Central memory CD8-positive, alpha-beta T cell (primary cell): Measurements from ENCODE around the gene NOTO.

Source experiments
- ATAC-seq: fragments of 150-1000 bp; cut with Tn5 transposase; replicated peaks from 2 replicates; pipeline ENCODE4 v1.10.0; 2022; ENCODE audit warnings: mild to moderate bottlenecking, moderate FRiP score, moderate number of reproducible peaks; ENCODE audit not compliant: poor library complexity, severe bottlenecking; ENCODE audit errors: extremely low read depth
- DNase-seq, 2 donors: peaks; one replicate each; pipeline ENCODE4 v3.0.0; 2021; ENCODE audit warnings: low spot score in 2 of 2
- H3K27ac Mint-ChIP-seq: one replicate; pipeline ENCODE4 v1.8.0; 2022; ENCODE audit warnings: low read depth, mild to moderate bottlenecking, moderate library complexity, mixed read lengths
- H3K27me3 Mint-ChIP-seq: one replicate; pipeline ENCODE4 v1.8.0; 2022; ENCODE audit warnings: mixed read lengths
- H3K36me3 Mint-ChIP-seq: one replicate; pipeline ENCODE4 v1.8.0; 2022; ENCODE audit warnings: mild to moderate bottlenecking, moderate library complexity, mixed read lengths; ENCODE audit not compliant: insufficient read depth
- H3K4me1 Mint-ChIP-seq: one replicate; pipeline ENCODE4 v1.8.0; 2022; ENCODE audit warnings: mixed read lengths
- H3K4me3 Mint-ChIP-seq: one replicate; pipeline ENCODE4 v1.8.0; 2022; ENCODE audit warnings: mild to moderate bottlenecking, moderate library complexity, mixed read lengths
- H3K9me3 Mint-ChIP-seq: one replicate; pipeline ENCODE4 v1.8.0; 2022; ENCODE audit warnings: mixed read lengths

NOTO gene

DNA sequence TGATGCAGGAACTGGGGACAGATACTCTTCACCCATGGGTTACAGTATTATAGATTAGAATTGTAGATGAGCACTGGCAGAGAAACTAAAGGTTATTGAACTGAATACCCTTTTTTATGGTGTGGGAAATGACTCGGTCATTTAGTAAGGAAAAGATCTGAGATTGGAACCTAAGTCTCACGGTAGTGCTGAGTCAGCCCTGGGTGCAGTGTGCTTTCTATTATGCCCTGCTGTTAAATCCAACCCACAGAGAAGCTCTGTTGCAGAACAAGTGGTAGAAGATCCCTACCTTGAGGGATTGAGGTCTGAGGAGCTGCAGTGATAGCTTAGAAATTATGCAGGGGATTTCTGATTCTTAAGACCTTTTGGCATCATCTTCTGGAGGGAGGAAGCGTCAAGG, 44.5 kb downstream of the NOTO start:
- H3K4me3 Mint-ChIP-seq: no peak overlapping the region
- ATAC-seq (no peak), DNase-seq (no peak)
- H3K27me3 Mint-ChIP-seq: no peaks in the 10 kb centered on the region
- H3K4me1 Mint-ChIP-seq: peaks cover 22% of the 10 kb centered on the region
- no peak overlapping the region for H3K27ac Mint-ChIP-seq
- H3K9me3 Mint-ChIP-seq: no peaks in the 10 kb centered on the region
- H3K36me3 Mint-ChIP-seq: peaks cover 79% of the 10 kb centered on the region

- no peaks in the 10 kb centered on the region for H3K9me3 Mint-ChIP-seq
- H3K27ac Mint-ChIP-seq: peak overlapping the region; percentile 42
- no peak for DNase-seq
- H3K4me1 Mint-ChIP-seq: peaks cover 16% of the 10 kb centered on the region
- H3K36me3 Mint-ChIP-seq: peaks cover 66% of the 10 kb centered on the region
- H3K4me3 Mint-ChIP-seq: no peak overlapping the region
- no peaks in the 10 kb centered on the region for H3K27me3 Mint-ChIP-seq
- no peak for ATAC-seq
Measured at GRCh38 chr2:73249636-73250035, 47.3 kb downstream of the NOTO start.

GRCh38 chr2:73250872-73251846, 48.8 kb downstream of the NOTO start:
- Mint-ChIP-seq H3K4me1 (peaks cover 9% of the 10 kb centered on the region), H3K27ac (no peak overlapping the region), H3K27me3 (no peaks in the 10 kb centered on the region), H3K36me3 (peaks cover 53% of the 10 kb centered on the region), H3K4me3 (no peak overlapping the region), H3K9me3 (no peaks in the 10 kb centered on the region)
- no peak for DNase-seq
- ATAC-seq: no peak

- H3K36me3 Mint-ChIP-seq: peaks cover 45% of the 10 kb centered on the region
- no peaks in the 10 kb centered on the region for H3K27me3 Mint-ChIP-seq
Measured at GRCh38 chr2:73252238-73253027, 50.1 kb downstream of the NOTO start.

GRCh38 chr2:73253400-73253799, 51.0 kb downstream of the NOTO start:
- peaks cover 36% of the 10 kb centered on the region for H3K36me3 Mint-ChIP-seq
- DNase-seq (no peak), ATAC-seq (no peak)
- no peaks in the 10 kb centered on the region for H3K27me3 Mint-ChIP-seq
- no peaks in the 10 kb centered on the region for H3K9me3 Mint-ChIP-seq
- H3K4me3 Mint-ChIP-seq: no peak overlapping the region
- no peaks in the 10 kb centered on the region for H3K4me1 Mint-ChIP-seq
- no peak overlapping the region for H3K27ac Mint-ChIP-seq

More at GRCh38 chr2:73252238-73253027, 50.1 kb downstream of the NOTO start:
- Mint-ChIP-seq H3K4me3 (no peak overlapping the region), H3K9me3 (no peaks in the 10 kb centered on the region), H3K27ac (no peak overlapping the region), H3K4me1 (no peaks in the 10 kb centered on the region)
- no peak for DNase-seq
- ATAC-seq: no peak

GRCh38 chr2:73253901-73254300, 51.5 kb downstream of the NOTO start:
- no peak for DNase-seq
- H3K27ac Mint-ChIP-seq: no peak overlapping the region
- no peak for ATAC-seq
- no peaks in the 10 kb centered on the region for H3K4me1 Mint-ChIP-seq
- no peaks in the 10 kb centered on the region for H3K27me3 Mint-ChIP-seq
- no peak overlapping the region for H3K4me3 Mint-ChIP-seq
- no peaks in the 10 kb centered on the region for H3K9me3 Mint-ChIP-seq
- peaks cover 31% of the 10 kb centered on the region for H3K36me3 Mint-ChIP-seq

- Mint-ChIP-seq H3K4me3 (no peak overlapping the region), H3K9me3 (no peaks in the 10 kb centered on the region), H3K27ac (no peak overlapping the region), H3K4me1 (no peaks in the 10 kb centered on the region), H3K36me3 (peaks cover 25% of the 10 kb centered on the region), H3K27me3 (no peaks in the 10 kb centered on the region)
- no peak for ATAC-seq
- DNase-seq: no peak
Measured at GRCh38 chr2:73254343-73255006, 52.1 kb downstream of the NOTO start.

DNA sequence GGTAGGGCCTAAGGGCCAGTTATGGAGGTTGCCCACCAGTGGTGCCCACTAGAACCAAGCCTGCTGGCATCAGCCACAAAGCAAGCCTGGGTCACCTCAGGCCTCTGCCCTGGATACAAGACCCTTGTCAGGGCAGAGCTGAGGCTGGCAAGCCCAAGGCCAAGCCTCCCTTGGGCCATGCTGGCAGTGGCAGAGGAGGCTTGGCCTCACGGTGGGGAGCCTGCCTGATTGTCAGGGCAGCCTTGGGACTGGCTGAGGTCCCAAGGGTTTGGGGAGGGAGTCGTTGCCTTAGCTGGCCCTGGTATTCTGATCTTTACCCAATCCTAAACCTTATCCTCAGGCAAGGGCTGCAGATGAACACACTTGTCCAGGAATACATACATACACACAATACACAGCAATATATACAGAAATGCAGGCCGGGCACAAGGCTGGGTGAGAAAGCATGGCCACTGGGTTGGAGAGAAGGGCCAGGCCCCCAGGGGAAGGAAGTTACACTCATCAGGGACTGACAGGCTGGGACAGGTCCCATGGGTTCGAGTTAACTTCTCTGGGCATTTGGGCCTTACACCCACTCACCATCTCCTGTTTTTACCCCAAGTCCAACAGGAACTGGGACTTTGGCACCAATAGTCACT, 52.8 kb downstream of the NOTO start:
- Mint-ChIP-seq H3K4me1 (no peaks in the 10 kb centered on the region), H3K4me3 (no peak overlapping the region), H3K27me3 (no peaks in the 10 kb centered on the region), H3K9me3 (no peaks in the 10 kb centered on the region), H3K27ac (no peak overlapping the region), H3K36me3 (peaks cover 22% of the 10 kb centered on the region)
- ATAC-seq (no peak), DNase-seq (no peak)

- DNase-seq (no peak), ATAC-seq (no peak)
- H3K27me3 Mint-ChIP-seq: no peaks in the 10 kb centered on the region
- H3K36me3 Mint-ChIP-seq: peaks cover 12% of the 10 kb centered on the region
- no peak overlapping the region for H3K4me3 Mint-ChIP-seq
- H3K4me1 Mint-ChIP-seq: no peaks in the 10 kb centered on the region
- no peak overlapping the region for H3K27ac Mint-ChIP-seq
- H3K9me3 Mint-ChIP-seq: no peaks in the 10 kb centered on the region
Measured at GRCh38 chr2:73255907-73256617, 53.7 kb downstream of the NOTO start.

DNA sequence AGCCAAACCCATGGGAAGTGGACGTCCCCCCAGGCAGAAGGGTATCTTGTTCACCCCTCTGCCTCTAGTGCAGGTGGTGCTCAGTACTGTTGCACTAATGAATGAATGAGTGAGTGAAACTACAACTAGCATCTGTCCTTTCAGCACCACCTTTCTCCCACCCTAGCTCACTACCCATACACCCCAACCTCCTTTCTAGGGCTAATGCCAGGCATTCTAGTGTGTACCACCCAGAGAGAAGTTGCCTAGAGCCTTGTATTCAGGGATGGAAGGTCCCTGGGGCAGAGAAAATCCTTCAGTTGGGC, 54.2 kb downstream of the NOTO start:
- H3K9me3 Mint-ChIP-seq: no peaks in the 10 kb centered on the region
- ATAC-seq (no peak), DNase-seq (no peak)
- no peaks in the 10 kb centered on the region for H3K4me1 Mint-ChIP-seq
- H3K4me3 Mint-ChIP-seq: no peak overlapping the region
- peak overlapping the region; percentile 59 for H3K27ac Mint-ChIP-seq
- H3K27me3 Mint-ChIP-seq: no peaks in the 10 kb centered on the region
- peaks cover 9% of the 10 kb centered on the region for H3K36me3 Mint-ChIP-seq

DNA sequence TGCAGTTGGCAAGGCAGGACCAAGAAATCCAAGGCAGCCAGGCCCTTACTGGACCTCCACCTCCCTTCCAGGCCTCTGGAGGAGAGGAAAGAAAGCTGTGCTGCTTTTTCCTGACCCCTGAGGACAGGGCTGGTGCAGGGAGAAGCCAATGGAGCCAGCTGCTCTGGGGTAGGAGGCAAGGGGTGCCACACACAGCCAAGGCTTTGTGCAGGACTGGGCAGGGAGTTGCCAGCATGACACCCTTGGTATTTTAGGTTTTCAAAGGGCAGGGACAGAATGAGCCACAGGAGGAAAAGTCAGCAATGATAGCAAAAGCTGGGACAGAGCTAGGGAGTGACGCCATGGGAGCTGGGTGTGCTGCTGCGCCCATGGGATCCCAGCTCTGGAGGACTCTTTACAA, 54.6 kb downstream of the NOTO start:
- Mint-ChIP-seq H3K27ac (peak overlapping the region; percentile 59), H3K4me3 (no peak overlapping the region), H3K4me1 (no peaks in the 10 kb centered on the region), H3K36me3 (peaks cover 8% of the 10 kb centered on the region), H3K27me3 (no peaks in the 10 kb centered on the region), H3K9me3 (no peaks in the 10 kb centered on the region)
- no peak for DNase-seq
- no peak for ATAC-seq
